K562 (cell line): ENCODE results near the gene ERICH2. TPM values are rescaled to one million over a fixed set of nuclear protein-coding genes. Genes with fewer than 3 reads are reported as not detected.
A peak's percentile ranks its signal among the peaks of the same experiment; 100 is the strongest.

Source experiments
- ATAC-seq: fragments of 200-7000 bp; cut with Tn5 transposase; 3 replicates; pipeline ENCODE4 v1.9.1; 2020; ENCODE audit warnings: moderate library complexity
- BruUV-seq: library from RNA; stranded (reverse); fragments of 400-500 nt; replicated peaks from 2 replicates; lab custom pipeline; 2021; lab: Mats Ljungman, UMichigan
- CTCF ChIA-PET: fragments of 300-600 bp; formaldehyde crosslinking; extraction: SDS; loops from one replicate; lab custom pipeline; 2021; ENCODE audit warnings: low intra/inter-chr PET ratio; lab: Yijun Ruan, JAX
- POLR2A ChIA-PET: fragments of 300-600, 350-650 bp; sonication (Branson Sonifier 250); formaldehyde crosslinking; extraction: SDS; loops from one replicate; lab custom pipeline; 2021; ENCODE audit warnings: antibody characterized with exemption, inconsistent platforms; lab: Yijun Ruan, JAX
- DNase-seq, 4 experiments: peaks; one replicate each; pipeline versions ENCODE4 v3.0.0 to v3.0.0-alpha.2; 2011 to 2018; ENCODE audit warnings: low spot score in 3 of 4, mixed read lengths in 3 of 4; ENCODE audit errors: extremely low read depth in 1 of 4
- FAIRE-seq: peaks from 2 replicates; lab custom pipeline; 2011; peaks lifted over from hg19 to GRCh38; lab: Jason Lieb, UNC
- H2AFZ ChIP-seq: 2 replicates; pipeline ENCODE4 v1.6.0; 2011; ENCODE audit warnings: low read depth, low read length, control low read depth, inconsistent platforms
- H3K27ac ChIP-seq: fragments of 200-600 bp; 3 replicates; pipeline ENCODE4 v1.8.0; 2011; ENCODE audit warnings: low read depth, mild to moderate bottlenecking, control low read depth, inconsistent platforms, low read length, moderate library complexity, mixed read lengths; ENCODE audit errors: extremely low read depth
- H3K27me3 ChIP-seq, 2 experiments: fragments of 300-600 bp in 1 of 2; 2 replicates in 1 of 2; 3 replicates in 1 of 2; pipeline versions ENCODE4 v1.6.0 to v1.8.0; 2011; ENCODE audit warnings: inconsistent platforms in 2 of 2, low read length in 2 of 2, mild to moderate bottlenecking in 1 of 2, mixed read lengths in 1 of 2, moderate library complexity in 1 of 2; ENCODE audit not compliant: control insufficient read depth in 2 of 2, insufficient read depth in 2 of 2
- H3K36me3 ChIP-seq: fragments of 300-600 bp; 3 replicates; pipeline ENCODE4 v1.8.0; 2011; ENCODE audit warnings: mild to moderate bottlenecking, low read length, inconsistent platforms; ENCODE audit not compliant: control insufficient read depth, insufficient read depth
- H3K4me1 ChIP-seq, 2 experiments: fragments of 200-600 bp in 1 of 2; replicated peaks in 1 of 2; 2 replicates in 1 of 2; 3 replicates in 1 of 2; pipeline versions ENCODE4 v1.5.1 to v1.8.0; 2011; ENCODE audit warnings: inconsistent platforms in 2 of 2, low read length in 2 of 2, mild to moderate bottlenecking in 1 of 2, mixed read lengths in 1 of 2, moderate library complexity in 1 of 2; ENCODE audit not compliant: control insufficient read depth in 2 of 2, insufficient read depth in 2 of 2
- H3K4me2 ChIP-seq: 2 replicates; pipeline ENCODE4 v1.6.1; 2011; ENCODE audit warnings: low read length, control low read depth, inconsistent platforms, mixed read lengths; ENCODE audit not compliant: insufficient read depth
- H3K4me3 ChIP-seq: fragments of 200-600 bp; sonication (generic), shearing (Covaris generic); 2 replicates; pipeline ENCODE4 v1.5.1; 2016; ENCODE audit warnings: control low read depth, inconsistent platforms
- H3K79me2 ChIP-seq: fragments of 200-600 bp; 3 replicates; pipeline ENCODE4 v1.8.0; 2011; ENCODE audit warnings: low read length, inconsistent platforms; ENCODE audit not compliant: control insufficient read depth, insufficient read depth
- H3K9ac ChIP-seq, 2 experiments: 2 replicates each; pipeline versions ENCODE4 v1.6.0 to v1.6.1; 2011; ENCODE audit warnings: low read depth in 2 of 2, low read length in 2 of 2, control low read depth in 1 of 2, inconsistent platforms in 1 of 2, mild to moderate bottlenecking in 1 of 2, mixed read lengths in 1 of 2; ENCODE audit not compliant: insufficient read depth in 1 of 2
- H3K9me1 ChIP-seq: one replicate; pipeline ENCODE4 v1.6.0; 2011; ENCODE audit warnings: inconsistent platforms, mild to moderate bottlenecking, low read length, moderate library complexity; ENCODE audit not compliant: control insufficient read depth, insufficient read depth
- H3K9me3 ChIP-seq: replicated peaks from 2 replicates; pipeline ENCODE4 v1.5.1; 2011; ENCODE audit warnings: low read depth, low read length, inconsistent platforms; ENCODE audit not compliant: control insufficient read depth, insufficient read depth
- H4K20me1 ChIP-seq: replicated peaks from 2 replicates; pipeline ENCODE4 v1.6.1; 2011; ENCODE audit warnings: low read length, inconsistent platforms, mixed read lengths; ENCODE audit not compliant: control insufficient read depth, insufficient read depth
- SP2 ChIP-seq: IDR thresholded peaks from 2 replicates; pipeline ENCODE4 v1.6.1; 2011; ENCODE audit warnings: mild to moderate bottlenecking, low read depth, low read length, moderate library complexity; ENCODE audit not compliant: poor library complexity, severe bottlenecking; ENCODE audit errors: extremely low read depth
- TFAP4 ChIP-seq: sonication (generic); formaldehyde crosslinking; IDR thresholded peaks from 2 replicates; pipeline ENCODE4 v1.8.0; 2022; ENCODE audit warnings: missing genetic modification reagents, mild to moderate bottlenecking, moderate library complexity, borderline replicate concordance
- ZNF263 ChIP-seq: sonication (generic); formaldehyde crosslinking; IDR thresholded peaks from 2 replicates; pipeline ENCODE4 v1.8.0; 2022; ENCODE audit warnings: mild to moderate bottlenecking, missing genetic modification reagents, borderline replicate concordance
- WGBS: fragments of 100-300 bp; shearing (Covaris generic); methylation state at CpG from one replicate; pipeline ENCODE4 v1.1.6; 2016; ENCODE audit warnings: low coverage, mixed read lengths; ENCODE audit not compliant: insufficient coverage; ENCODE audit errors: missing lambda C conversion rate; 5-methylcytosine and 5-hydroxymethylcytosine counted together
- in situ Hi-C: fragments of 300-500 bp; cut with MboI; formaldehyde crosslinking; loops from 4 replicates; pipeline ENCODE4 v1.15.0; 2018; ENCODE audit warnings: inconsistent platforms, mixed read lengths
- intact Hi-C: fragments of 100-400 bp; cut with micrococcal nuclease; formaldehyde crosslinking; loops from 2 replicates; pipeline ENCODE4 v1.14.2; 2022
- polyA plus RNA-seq, 8 experiments: library from polyadenylated mRNA; depleted of rRNA in 4 of 8; stranded (reverse) in 5 of 8; unstranded in 3 of 8; fragments of >200 nt; fragmentation: Nextera tagmentation in 2 of 8; fragmentation: Illumina TruSeq in 1 of 8; extraction: Ambion mirVana in 2 of 8; extraction: Trizol in 1 of 8; gene quantifications; 2 replicates each; pipeline versions ENCODE4 v1.2.1 to v1.2.3, GENCODE V29; 2011 to 2014; ENCODE audit warnings: inconsistent platforms in 1 of 8, missing spikeins in 1 of 8
- total RNA-seq, 7 experiments: library from RNA; depleted of rRNA in 6 of 7; stranded (reverse); fragments of >200 nt in 6 of 7; fragmentation: Illumina TruSeq in 2 of 7; extraction: Trizol in 2 of 7; gene quantifications; 2 replicates each; pipeline versions ENCODE4 v1.2.1 to v1.2.3, GENCODE V29; 2011 to 2021; ENCODE audit warnings: low replicate concordance in 1 of 7

The ERICH2 gene
- total and polyA plus RNA-seq, 9 of the 15 experiments (the other 6 are each of a cell fraction or from before 2014, with no cell fraction given), result 0.85 to 2.4 (median 1.6) TPM

GRCh38 chr2:170827841-170828532 is 57.8 kb downstream of the ERICH2 start:
- DNase-seq (no peak), ATAC-seq (no peak), FAIRE-seq (no peak)
- Histone ChIP-seq H3K79me2 (no peaks in the 10 kb centered on the region), H3K4me3 (no peak overlapping the region), H3K9me1 (no peaks in the 10 kb centered on the region), H4K20me1 (no peaks in the 10 kb centered on the region), H3K4me1 (peaks cover 4 to 9% of the 10 kb centered on the region in 2 experiments; a peak in 3 of 5 replicates), H3K9me3 (no peaks in the 10 kb centered on the region; the same call in 1 of the 2 replicates), H2AFZ (no peak overlapping the region), H3K27ac (no peak overlapping the region), H3K27me3 (peaks cover 0 to 22% of the 10 kb centered on the region in 2 experiments; a peak in 2 of 5 replicates), H3K4me2 (no peak overlapping the region), H3K36me3 (no peaks in the 10 kb centered on the region), H3K9ac (no peak overlapping the region)
- in situ Hi-C loops, result no loop called here
- TF ChIP-seq ZNF263 (CRISPR knock-in tag), result peak; percentile 95
- TF ChIP-seq TFAP4 (CRISPR knock-in tag), result no peak
- no peak for TF ChIP-seq SP2
- POLR2A ChIA-PET, result interaction anchor here (1.0 to 1.8 kb wide), 2 partner anchors 9 to 13 kb away, joined by 3 to 8 read pairs; no protein-coding TSS in a partner anchor
- no TSS peak for BruUV-seq
- WGBS, result 41% methylated on average over 5 of the region's 6 CpGs
- CTCF ChIA-PET, result no interaction called here
- intact Hi-C loops, result no loop called here
